Psoas muscle (tissue), 8 donors: ENCODE measurements around the gene NEFH. TPM values are rescaled to one million over a fixed set of nuclear protein-coding genes. Genes with fewer than 3 reads are reported as not detected.

Experiments used
- ATAC-seq, 4 donors: fragments of 200-7000 bp; cut with Tn5 transposase; one replicate each; pipeline ENCODE4 v1.9.1; 2020; ENCODE audit warnings: moderate library complexity in 3 of 4, mild to moderate bottlenecking in 2 of 4
- DNase-seq, 2 donors: peaks; one replicate each; pipeline ENCODE4 v3.0.0-alpha.2; 2020
- H3K27ac ChIP-seq: fragments of 200-600 bp; one replicate; pipeline ENCODE4 v1.8.0; 2022
- H3K27me3 ChIP-seq, 3 donors: fragments of 200-600 bp in 1 of 3; one replicate each; pipeline versions ENCODE4 v1.6.1 to v1.8.0; 2013 to 2022; ENCODE audit warnings: low read length in 2 of 3, mild to moderate bottlenecking in 2 of 3, moderate library complexity in 1 of 3; ENCODE audit not compliant: insufficient read depth in 3 of 3
- H3K36me3 ChIP-seq, 2 donors: fragments of 200-600 bp in 1 of 2; one replicate each; pipeline versions ENCODE4 v1.6.1 to v1.8.0; 2013 to 2022; ENCODE audit warnings: low read depth in 1 of 2, mild to moderate bottlenecking in 1 of 2, moderate library complexity in 1 of 2; ENCODE audit not compliant: insufficient read depth in 1 of 2
- H3K4me1 ChIP-seq: fragments of 200-600 bp; one replicate; pipeline ENCODE4 v1.8.0; 2022
- H3K4me3 ChIP-seq: fragments of 200-600 bp; one replicate; pipeline ENCODE4 v1.8.0; 2022; ENCODE audit warnings: mild to moderate bottlenecking
- H3K9me3 ChIP-seq: fragments of 200-600 bp; one replicate; pipeline ENCODE4 v1.8.0; 2022
- CTCF ChIP-seq: fragments of 200-600 bp; IDR thresholded peaks from one replicate; pipeline ENCODE4 v1.8.0; 2022; ENCODE audit warnings: antibody characterized with exemption
- WGBS, 3 donors: extraction: QIAGEN DNeasy Blood & Tissue Kit; methylation state at CpG; one replicate each; pipeline versions ENCODE4 v1.1.6 to v1.1.7; 2013; 5-methylcytosine and 5-hydroxymethylcytosine counted together
- intact Hi-C, 2 donors: fragments of 100-400 bp; cut with DNase I; formaldehyde crosslinking; loops; one replicate each; pipeline versions ENCODE4 v1.11.0 to v1.14.2; 2022
- polyA plus RNA-seq, 3 donors: library from polyadenylated mRNA; stranded (reverse); fragments of 200-250 nt; gene quantifications; one replicate each; pipeline ENCODE4 v1.2.3, GENCODE V29; 2013
- total RNA-seq, 4 donors: library from RNA; stranded (reverse); fragmentation: NEBNext Ultra II Directional in 2 of 4; extraction: Animal tissue kit (Norgen Biotek cat#: 25700) in 2 of 4; gene quantifications; one replicate each; pipeline versions ENCODE4 v1.2.1 to v1.2.4, GENCODE V29; 2021 to 2023
- donor health status: healthy with polysubstance abuse.
- donor health status: DM: no; HTN: no; CAD: no; lungs with moderate emphysema.
- donor health status: Bipolar disorder and iron deficiency.
- donor health status: healthy.
- donor health status: DM: yes; HTN: yes; CAD: no.
- donor health status: DM: no; HTN: no; CAD: no.
- donor health status: DM: no; HTN: no; CAD: no.
- donor health status: DM: yes; HTN: yes; CAD: no.

Gene NEFH
- total and polyA plus RNA-seq, 7 donors: 0.06 to 0.54 (median 0.18) TPM

- intact Hi-C loops: no loop called here
- Histone ChIP-seq H3K4me1 (peaks cover 6% of the 10 kb centered on the region), H3K36me3 (peaks cover 2 to 36% of the 10 kb centered on the region in 2 donors), H3K9me3 (no peaks in the 10 kb centered on the region), H3K27me3 (no peaks in the 10 kb centered on the region), H3K4me3 (no peak overlapping the region), H3K27ac (no peak overlapping the region)
- 51 to 64% (median 52%) methylated on average over 7 of the region's 7 CpGs for WGBS, 3 donors
- TF ChIP-seq CTCF: no peak
- DNase-seq (peak in 1 of 2 donors; percentile 48), ATAC-seq (peak; percentile 47 to 68 (median 58))
Measured at GRCh38 chr22:29503811-29504372, 23.9 kb downstream of the NEFH start.

- intact Hi-C loops: no loop called here
- Histone ChIP-seq H3K27ac (no peak overlapping the region), H3K4me3 (no peak overlapping the region), H3K27me3 (no peaks in the 10 kb centered on the region), H3K36me3 (peaks cover 9 to 78% of the 10 kb centered on the region in 2 donors), H3K9me3 (no peaks in the 10 kb centered on the region), H3K4me1 (peaks cover under 1% of the 10 kb centered on the region)
- DNase-seq (no peak), ATAC-seq (no peak)
- no peak for TF ChIP-seq CTCF
Measured at GRCh38 chr22:29509298-29509697, 29.3 kb downstream of the NEFH start.

GRCh38 chr22:29509815-29510214, 29.8 kb downstream of the NEFH start:
- no peak for ATAC-seq
- intact Hi-C loops: no loop called here
- Histone ChIP-seq H3K9me3 (no peaks in the 10 kb centered on the region), H3K4me3 (no peak overlapping the region), H3K27ac (no peak overlapping the region), H3K4me1 (no peaks in the 10 kb centered on the region), H3K36me3 (peaks cover 9 to 81% of the 10 kb centered on the region in 2 donors), H3K27me3 (no peaks in the 10 kb centered on the region)
- DNase-seq: no peak
- TF ChIP-seq CTCF: no peak
- 91 to 100% (median 94%) methylated on average over 1 of the region's 1 CpG for WGBS, 3 donors

- no peak for TF ChIP-seq CTCF
- Histone ChIP-seq H3K4me3 (no peak overlapping the region), H3K27me3 (no peaks in the 10 kb centered on the region), H3K4me1 (no peaks in the 10 kb centered on the region), H3K36me3 (peaks cover 9 to 88% of the 10 kb centered on the region in 2 donors), H3K9me3 (no peaks in the 10 kb centered on the region), H3K27ac (no peak overlapping the region)
- DNase-seq (no peak), ATAC-seq (no peak)
- WGBS, 3 donors: 92 to 97% (median 96%) methylated on average over 2 of the region's 2 CpGs
- intact Hi-C loops: no loop called here
Measured at GRCh38 chr22:29510542-29510941, 30.5 kb downstream of the NEFH start.
